GM21526 (cell line): ENCODE results near the gene ZNF536.

Experiments used
- ATAC-seq: cut with Tn5 transposase; IDR thresholded peaks from one replicate; pipeline ENCODE4 v1.9.1; 2021; ENCODE audit warnings: moderate library complexity; ENCODE audit not compliant: unreplicated experiment, low FRiP score

ZNF536 gene

DNA sequence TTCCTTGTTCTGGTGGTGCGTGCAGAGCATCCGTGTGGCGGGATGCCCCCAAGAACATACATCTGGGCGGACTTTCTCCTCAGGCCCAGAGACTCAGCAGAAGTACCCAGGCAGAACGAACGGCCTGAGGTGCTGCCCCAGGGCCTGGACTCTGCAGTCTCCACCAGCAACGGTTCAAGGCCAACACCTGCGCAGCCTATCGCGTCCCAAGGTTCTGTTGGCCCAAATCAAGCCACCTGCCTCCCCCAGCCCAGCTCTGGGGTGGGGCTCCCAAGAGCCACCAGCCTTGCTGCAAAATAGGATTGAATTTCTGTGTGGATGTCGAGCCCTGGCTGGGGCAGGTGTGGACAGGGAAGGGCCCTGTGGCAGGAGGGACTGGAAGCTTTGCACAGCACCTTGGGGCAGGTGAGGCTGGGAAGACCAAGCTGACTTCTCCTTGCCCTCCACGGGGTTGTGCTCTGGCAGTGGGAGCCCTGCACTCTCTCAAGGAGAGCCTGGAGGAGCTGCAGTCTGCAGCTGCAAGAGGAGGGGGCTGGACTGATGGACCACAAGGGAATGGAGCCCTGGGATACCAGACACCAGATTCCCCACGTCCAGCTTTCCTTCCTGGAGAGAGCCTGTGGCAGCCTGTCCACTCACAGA lies 146.9 kb downstream of the ZNF536 start:
- no peak for ATAC-seq

- no peak for ATAC-seq
Measured at GRCh38 chr19:30519607-30520205, 147.5 kb downstream of the ZNF536 start.

- no peak for ATAC-seq
Measured at GRCh38 chr19:30520735-30521479, 148.7 kb downstream of the ZNF536 start.

GRCh38 chr19:30521937-30522336 lies 149.8 kb downstream of the ZNF536 start:
- ATAC-seq, result no peak

- ATAC-seq, result no peak
Measured at GRCh38 chr19:30522341-30522740, 150.2 kb downstream of the ZNF536 start.

GRCh38 chr19:30523791-30524190 lies 151.6 kb downstream of the ZNF536 start:
- no peak for ATAC-seq

DNA sequence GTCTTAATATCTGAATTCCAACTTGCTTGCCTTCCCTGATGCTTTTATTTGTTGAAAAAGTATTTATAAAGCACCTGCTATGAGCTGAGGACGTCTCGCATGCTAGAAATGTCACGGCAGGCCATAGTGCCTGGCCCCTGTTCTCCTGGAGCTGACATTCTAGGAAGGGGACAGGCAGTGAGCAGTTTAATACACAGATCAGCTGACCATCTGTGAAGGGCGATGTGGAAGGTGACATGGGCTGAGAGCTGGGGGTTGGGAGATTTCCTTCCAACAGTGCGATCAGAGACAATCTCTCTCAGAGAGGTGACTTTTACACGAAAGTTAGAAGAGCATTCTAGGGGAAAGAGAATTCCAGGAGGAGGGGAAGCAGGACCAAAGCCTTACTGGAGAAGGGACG lies 153.2 kb downstream of the ZNF536 start:
- no peak for ATAC-seq

GRCh38 chr19:30528919-30529318 lies 156.7 kb downstream of the ZNF536 start:
- ATAC-seq, result no peak

DNA sequence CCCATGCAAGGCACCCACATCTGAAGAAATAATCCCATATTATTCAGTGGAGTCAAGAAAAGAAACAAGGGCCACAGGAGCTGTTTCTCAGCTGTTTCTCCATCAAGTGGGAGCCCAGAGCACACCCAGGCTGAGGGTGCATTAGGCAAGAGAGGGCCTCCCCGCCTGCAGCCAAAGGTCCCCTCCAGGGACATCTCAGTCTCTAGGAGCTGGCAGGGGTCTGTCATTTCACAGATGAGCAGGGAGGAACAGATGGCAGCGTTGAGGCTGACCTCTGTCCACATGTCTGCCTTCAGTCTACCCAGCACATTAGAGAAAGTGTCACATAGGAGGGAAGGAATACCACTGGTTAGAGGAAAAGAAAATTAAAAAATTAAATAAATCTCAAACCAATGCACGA lies 157.7 kb downstream of the ZNF536 start:
- ATAC-seq, result no peak

GRCh38 chr19:30530751-30531150 lies 158.6 kb downstream of the ZNF536 start:
- no peak for ATAC-seq

DNA sequence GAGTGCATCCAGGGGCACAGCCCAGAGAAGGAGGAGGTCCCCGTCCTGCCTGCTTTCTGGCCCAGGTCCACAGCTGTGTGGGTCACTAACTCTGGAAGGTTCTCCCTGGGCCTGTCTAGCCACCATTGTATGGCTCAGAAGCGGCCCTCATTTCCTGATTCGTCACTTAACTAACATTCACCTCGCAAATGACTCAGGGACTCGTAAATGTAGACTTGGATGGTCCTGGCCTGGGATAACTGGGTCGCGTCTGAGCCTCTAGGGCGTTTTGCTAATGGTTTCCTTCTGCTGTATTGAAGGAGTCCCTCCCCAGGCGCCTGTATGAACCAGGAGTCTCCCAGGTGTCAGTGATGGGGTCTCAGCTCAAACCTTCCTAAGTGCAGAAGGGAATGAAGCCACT lies 162.8 kb downstream of the ZNF536 start:
- no peak for ATAC-seq

GRCh38 chr19:30536975-30537374 lies 164.8 kb downstream of the ZNF536 start:
- no peak for ATAC-seq

GRCh38 chr19:30539315-30539714 lies 167.1 kb downstream of the ZNF536 start:
- ATAC-seq, result no peak

- ATAC-seq, result no peak
Measured at GRCh38 chr19:30539981-30540380, 167.8 kb downstream of the ZNF536 start.

GRCh38 chr19:30540761-30541160 lies 168.6 kb downstream of the ZNF536 start:
- ATAC-seq, result no peak

DNA sequence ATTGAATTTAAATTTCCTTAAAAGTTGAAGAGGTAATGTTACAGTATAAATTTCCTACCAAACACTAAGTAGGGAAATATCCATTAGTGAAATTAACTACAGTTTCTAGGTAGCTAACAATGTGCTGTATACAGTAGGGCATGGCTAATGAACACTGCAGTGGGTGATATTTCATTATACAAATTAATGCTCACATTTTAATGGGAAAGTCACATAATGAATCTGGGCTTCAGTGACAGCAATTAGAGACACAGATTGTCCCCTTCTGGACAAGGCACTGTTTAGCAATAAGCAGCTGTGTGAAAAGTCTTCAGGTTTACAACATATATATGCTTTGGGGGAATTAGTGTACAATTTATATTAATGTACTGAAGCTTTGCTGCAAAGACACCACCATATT lies 169.4 kb downstream of the ZNF536 start:
- no peak for ATAC-seq

- no peak for ATAC-seq
Measured at GRCh38 chr19:30543243-30543945, 171.2 kb downstream of the ZNF536 start.

GRCh38 chr19:30545752-30546151 lies 173.6 kb downstream of the ZNF536 start:
- no peak for ATAC-seq

- ATAC-seq, result no peak
Measured at GRCh38 chr19:30546332-30546731, 174.1 kb downstream of the ZNF536 start.

- ATAC-seq, result no peak
Measured at GRCh38 chr19:30547246-30547645, 175.1 kb downstream of the ZNF536 start.

DNA sequence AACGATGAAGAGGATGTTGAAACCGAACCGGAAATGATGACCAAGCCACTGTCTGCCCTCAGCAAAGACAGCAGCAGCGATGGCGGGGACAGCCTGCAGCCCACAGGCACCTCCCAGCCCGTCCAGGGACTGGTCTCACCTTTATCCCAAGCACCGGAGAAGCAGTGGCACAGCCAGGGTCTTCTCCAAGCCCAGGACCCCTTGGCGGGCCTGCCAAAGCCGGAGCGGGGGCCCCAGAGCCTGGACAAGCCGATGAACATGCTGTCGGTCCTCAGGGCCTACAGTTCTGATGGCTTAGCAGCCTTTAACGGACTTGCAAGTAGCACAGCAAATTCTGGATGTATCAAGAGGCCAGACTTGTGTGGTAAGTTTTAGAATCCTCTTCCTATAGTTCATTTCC lies 177.0 kb downstream of the ZNF536 start:
- ATAC-seq, result no peak
